ENCODE data around the gene XYLT1. TPM values are rescaled to one million over a fixed set of nuclear protein-coding genes. Genes with fewer than 3 reads are reported as not detected.

The XYLT1 gene
- total and polyA plus RNA-seq, 10 of the 15 experiments (the other 5 are each of a cell fraction or from before 2014, with no cell fraction given): 0.88 to 14.8 (median 5.8) TPM

DNA sequence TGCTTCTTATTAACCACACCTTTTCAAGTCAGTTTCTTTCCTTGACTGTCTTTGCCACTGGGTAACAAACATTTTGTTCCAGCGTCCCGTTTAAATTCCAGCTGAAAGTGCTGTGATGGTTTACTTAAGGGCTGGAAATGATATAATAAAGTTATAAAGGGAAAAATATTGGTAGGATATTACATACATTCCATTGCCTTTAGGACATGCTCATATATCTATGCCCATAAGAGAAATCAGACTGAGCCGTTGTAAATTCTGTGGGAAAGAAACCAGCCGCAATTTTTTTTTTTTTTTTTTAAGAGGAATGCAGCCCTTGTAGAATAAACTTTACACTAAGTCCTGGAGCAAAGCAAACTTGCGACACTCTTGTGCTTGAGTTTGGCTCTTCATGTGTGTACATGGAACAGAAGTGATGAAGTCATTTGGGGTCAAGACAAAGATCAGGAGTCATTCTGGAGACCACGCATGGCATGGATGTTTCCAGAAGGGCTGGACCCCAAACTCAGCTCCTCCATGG lies 210.9 kb downstream of the XYLT1 start:
- H3K9ac ChIP-seq (ENCODE audit: control insufficient read depth, insufficient read depth, low read length): no peak overlapping the region
- FAIRE-seq: no peak
- in situ Hi-C loops (cut with MboI): loop anchor here (5.0 kb wide), 2 partner anchors 157 to 207 kb away; no protein-coding TSS in a partner anchor
- no peaks in the 10 kb centered on the region for H4K20me1 ChIP-seq (ENCODE audit: control insufficient read depth, insufficient read depth)
- BruUV-seq (replicated peaks): no TSS peak
- peak overlapping the region; percentile 93 for H3K27ac ChIP-seq (ENCODE audit: control insufficient read depth, insufficient read depth)
- TF ChIP-seq BMI1 (IDR thresholded peaks at IDR 0.05; ENCODE audit: borderline replicate concordance): peak; percentile 6; the same call in 1 of the 2 replicates
- no peak for TF ChIP-seq MXI1 (IDR thresholded peaks at IDR 0.05; ENCODE audit: low read depth, low read length)
- no peak for TF ChIP-seq RUNX3 (IDR thresholded peaks at IDR 0.05; ENCODE audit: low read length)
- 0 out of 2 replicates have a peak, but pooled peaks have one; percentile 4 for TF ChIP-seq NR2C1 (IDR thresholded peaks at IDR 0.05)
- no peak; the same call in 1 of the 2 replicates for TF ChIP-seq ZNF217 (IDR thresholded peaks at IDR 0.05)
- no peak for TF ChIP-seq ZNF592 (IDR thresholded peaks at IDR 0.05)
- TF ChIP-seq SIN3A (IDR thresholded peaks at IDR 0.05; ENCODE audit: low read depth, low read length): no peak
- TF ChIP-seq ZBED1 (IDR thresholded peaks at IDR 0.05; ENCODE audit: borderline replicate concordance): 0 out of 2 replicates have a peak, but pooled peaks have one; percentile 11
- H3K4me1 ChIP-seq (ENCODE audit: control insufficient read depth, insufficient read depth, low read length): peaks cover 33% of the 10 kb centered on the region
- DNase-seq (ENCODE audit: low read depth, low spot score): no peak
- no peaks in the 10 kb centered on the region for H3K36me3 ChIP-seq (ENCODE audit: control insufficient read depth in 2 of 2, insufficient read depth in 2 of 2, low read length in 1 of 2)
- RAD21 ChIA-PET (ENCODE audit: unreplicated experiment): interaction anchor here (0.6 to 7.6 kb wide), 17 partner anchors 9 to 398 kb away, joined by 3 to 70 read pairs (median 6); no protein-coding TSS in a partner anchor
- 90% methylated on average over 6 of the region's 6 CpGs for WGBS (ENCODE audit: insufficient coverage, insufficient replicate concordance, low lambda C conversion rate, missing lambda C conversion rate)
- CTCF ChIA-PET: interaction anchor here (0.5 to 7.5 kb wide), 15 partner anchors 9 to 399 kb away, joined by 3 to 57 read pairs (median 4); no protein-coding TSS in a partner anchor
- POLR2A ChIA-PET: interaction anchor here (0.5 to 1.0 kb wide), 2 partner anchors 53 to 109 kb away, joined by 3 read pairs; no protein-coding TSS in a partner anchor
- ATAC-seq: no peak
- intact Hi-C loops (cut with micrococcal nuclease; ENCODE audit: unreplicated experiment): loop anchor here (2.0 to 5.0 kb wide), 2 partner anchors 41 to 207 kb away; no protein-coding TSS in a partner anchor
- no peaks in the 10 kb centered on the region for H3K27me3 ChIP-seq (replicated peaks in 1 of 2; ENCODE audit: control insufficient read depth in 2 of 2, insufficient read depth in 2 of 2, low read length in 1 of 2)
- H3K4me2 ChIP-seq (ENCODE audit: control insufficient read depth, insufficient read depth): peak overlapping the region; percentile 95
- SMC1A ChIA-PET (ENCODE audit: uncharacterized antibody, unreplicated experiment): interaction anchor here (0.6 to 7.0 kb wide), 25 partner anchors 9 to 217 kb away, joined by 3 to 77 read pairs (median 4); no protein-coding TSS in a partner anchor
- H3K9me3 ChIP-seq (replicated peaks; ENCODE audit: control insufficient read depth, insufficient read depth, low read length): no peaks in the 10 kb centered on the region
- no peak overlapping the region for H2AFZ ChIP-seq (ENCODE audit: control insufficient read depth, low read depth, low read length)
- no peak overlapping the region for H3K4me3 ChIP-seq
- H3K79me2 ChIP-seq (ENCODE audit: control insufficient read depth, insufficient read depth, low read length): no peaks in the 10 kb centered on the region

All from GM12878 (cell line).